K562 (cell line): ENCODE measurements around the gene IL6ST. TPM values are rescaled to one million over a fixed set of nuclear protein-coding genes. Genes with fewer than 3 reads are reported as not detected.
A peak's percentile ranks its signal among the peaks of the same experiment; 100 is the strongest.

Source experiments
- BCL6 ChIP-seq: fragments of 250-450 bp; sonication (Bioruptor Pico); IDR thresholded peaks from 2 replicates; pipeline ENCODE4 v1.4.0; 2020
- BHLHE40 ChIP-seq: IDR thresholded peaks from 2 replicates; pipeline ENCODE4 v1.6.1; 2011; ENCODE audit warnings: low read length, improper control_type of control experiment
- EHMT2 ChIP-seq: fragments of 450-650 bp; IDR thresholded peaks from 2 replicates; pipeline ENCODE4 v1.6.1; 2018; ENCODE audit warnings: antibody characterized with exemption
- GTF2F1 ChIP-seq: IDR thresholded peaks from 2 replicates; pipeline ENCODE4 v1.6.1; 2011; ENCODE audit warnings: low read depth, low read length, improper control_type of control experiment
- MCM3 ChIP-seq: fragments of 450-650 bp; IDR thresholded peaks from 2 replicates; pipeline ENCODE4 v1.6.1; 2016
- NCOA1 ChIP-seq: fragments of 450-650 bp; IDR thresholded peaks from 2 replicates; pipeline ENCODE4 v1.6.1; 2016; ENCODE audit warnings: low read depth
- NFIX ChIP-seq: fragments of 250-450 bp; sonication (Bioruptor Pico); IDR thresholded peaks from 2 replicates; pipeline ENCODE4 v1.4.0; 2020; ENCODE audit warnings: low read depth, mild to moderate bottlenecking, moderate library complexity
- NRF1 ChIP-seq, 2 experiments: fragments of 450-650 bp; IDR thresholded peaks in 1 of 2; conservative IDR thresholded peaks in 1 of 2; 2 replicates each; pipeline ENCODE4 v1.6.1; 2014; ENCODE audit warnings: mild to moderate bottlenecking in 2 of 2
- OTX1 ChIP-seq: fragments of 450-650 bp; formaldehyde crosslinking; IDR thresholded peaks from 2 replicates; pipeline ENCODE4 v1.4.0; 2022; ENCODE audit warnings: mild to moderate bottlenecking
- SLC30A9 ChIP-seq: fragments of 250-450 bp; sonication (Bioruptor Pico); IDR thresholded peaks from 2 replicates; pipeline ENCODE4 v1.8.0; 2022; ENCODE audit warnings: mild to moderate bottlenecking, moderate library complexity
- STAT5B ChIP-seq: fragments of 250-450 bp; sonication (Bioruptor Pico); IDR thresholded peaks from 2 replicates; pipeline ENCODE4 v1.8.0; 2021; ENCODE audit warnings: mild to moderate bottlenecking, inconsistent platforms
- TRIM24 ChIP-seq, 2 experiments: fragments of 450-650 bp; IDR thresholded peaks; 2 replicates each; pipeline ENCODE4 v1.6.1; 2016
- XRCC3 ChIP-seq: fragments of 450-650 bp; IDR thresholded peaks from 2 replicates; pipeline ENCODE4 v1.6.1; 2017; ENCODE audit warnings: mild to moderate bottlenecking, moderate library complexity
- ZBED1 ChIP-seq: IDR thresholded peaks from 2 replicates; pipeline ENCODE4 v1.6.1; 2014
- polyA plus RNA-seq, 8 experiments: library from polyadenylated mRNA; depleted of rRNA in 4 of 8; stranded (reverse) in 5 of 8; unstranded in 3 of 8; fragments of >200 nt; fragmentation: Nextera tagmentation in 2 of 8; fragmentation: Illumina TruSeq in 1 of 8; extraction: Ambion mirVana in 2 of 8; extraction: Trizol in 1 of 8; gene quantifications; 2 replicates each; pipeline versions ENCODE4 v1.2.1 to v1.2.3, GENCODE V29; 2011 to 2014; ENCODE audit warnings: inconsistent platforms in 1 of 8, missing spikeins in 1 of 8
- total RNA-seq, 7 experiments: library from RNA; depleted of rRNA in 6 of 7; stranded (reverse); fragments of >200 nt in 6 of 7; fragmentation: Illumina TruSeq in 2 of 7; extraction: Trizol in 2 of 7; gene quantifications; 2 replicates each; pipeline versions ENCODE4 v1.2.1 to v1.2.3, GENCODE V29; 2011 to 2021; ENCODE audit warnings: low replicate concordance in 1 of 7
- TF ChIP-seq, protein P1 (sequence below): sonication (generic); formaldehyde crosslinking; IDR thresholded peaks from 2 replicates; pipeline ENCODE4 v1.8.0; 2022; ENCODE audit warnings: mild to moderate bottlenecking, missing genetic modification reagents, borderline replicate concordance
- TF ChIP-seq, protein P2 (sequence below): fragments of 250-450 bp; sonication (Bioruptor Pico); IDR thresholded peaks from 2 replicates; pipeline ENCODE4 v1.5.0; 2021; ENCODE audit warnings: mild to moderate bottlenecking, moderate library complexity
- TF ChIP-seq, protein P3 (sequence below), 3 experiments: fragments of 200-800 bp in 1 of 3; sonication (Bioruptor generic) in 1 of 3; sonication (generic) in 1 of 3; formaldehyde crosslinking in 1 of 3; IDR thresholded peaks; 2 replicates each; pipeline versions ENCODE4 v1.6.1 to v1.8.0; 2016 to 2022; ENCODE audit warnings: mild to moderate bottlenecking in 2 of 3, missing compliant biosample characterization in 2 of 3, missing genetic modification characterization in 2 of 3, missing genetic modification reagents in 1 of 3
- TF ChIP-seq, protein P4 (sequence below): sonication (generic); formaldehyde crosslinking; IDR thresholded peaks from 2 replicates; pipeline ENCODE4 v1.8.0; 2022; ENCODE audit warnings: missing genetic modification reagents, mild to moderate bottlenecking, moderate library complexity, borderline replicate concordance
- TF ChIP-seq, protein P5 (sequence below): sonication (generic); IDR thresholded peaks from 2 replicates; pipeline ENCODE4 v1.6.1; 2016
- TF ChIP-seq, protein P6 (sequence below): fragments of 450-650 bp; formaldehyde crosslinking; IDR thresholded peaks from 2 replicates; pipeline ENCODE4 v1.4.0; 2022; ENCODE audit warnings: missing genetic modification characterization

Gene IL6ST
- total and polyA plus RNA-seq, 9 of the 15 experiments (the other 6 are each of a cell fraction or from before 2014, with no cell fraction given) = 2.0 to 27.0 (median 7.9) TPM

DNA sequence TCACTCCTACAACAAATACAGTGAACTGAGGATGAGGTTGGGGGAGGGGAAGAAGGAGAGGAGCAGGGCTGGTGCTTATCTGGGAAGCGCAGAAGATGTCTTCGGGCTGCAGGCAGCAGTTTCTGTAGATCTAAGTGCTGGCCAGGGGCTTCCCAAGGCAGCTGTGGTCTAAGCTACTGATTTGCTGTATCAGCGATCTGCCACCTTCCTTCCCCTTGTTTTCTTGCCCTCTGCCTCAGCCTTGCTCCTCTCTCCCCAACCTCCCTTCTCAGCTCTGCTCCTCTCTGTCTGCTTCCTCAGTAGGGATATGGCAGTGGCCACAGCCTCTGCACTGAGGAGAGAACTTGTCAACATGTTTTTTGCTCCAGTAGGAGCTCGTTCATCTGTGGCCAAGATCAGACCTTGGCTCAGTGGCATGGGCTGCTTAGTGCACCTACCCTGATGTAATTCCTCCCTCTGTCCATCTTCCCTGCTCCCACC lies 42.8 kb upstream of the IL6ST start (continued):
- TF ChIP-seq, protein P1, sequence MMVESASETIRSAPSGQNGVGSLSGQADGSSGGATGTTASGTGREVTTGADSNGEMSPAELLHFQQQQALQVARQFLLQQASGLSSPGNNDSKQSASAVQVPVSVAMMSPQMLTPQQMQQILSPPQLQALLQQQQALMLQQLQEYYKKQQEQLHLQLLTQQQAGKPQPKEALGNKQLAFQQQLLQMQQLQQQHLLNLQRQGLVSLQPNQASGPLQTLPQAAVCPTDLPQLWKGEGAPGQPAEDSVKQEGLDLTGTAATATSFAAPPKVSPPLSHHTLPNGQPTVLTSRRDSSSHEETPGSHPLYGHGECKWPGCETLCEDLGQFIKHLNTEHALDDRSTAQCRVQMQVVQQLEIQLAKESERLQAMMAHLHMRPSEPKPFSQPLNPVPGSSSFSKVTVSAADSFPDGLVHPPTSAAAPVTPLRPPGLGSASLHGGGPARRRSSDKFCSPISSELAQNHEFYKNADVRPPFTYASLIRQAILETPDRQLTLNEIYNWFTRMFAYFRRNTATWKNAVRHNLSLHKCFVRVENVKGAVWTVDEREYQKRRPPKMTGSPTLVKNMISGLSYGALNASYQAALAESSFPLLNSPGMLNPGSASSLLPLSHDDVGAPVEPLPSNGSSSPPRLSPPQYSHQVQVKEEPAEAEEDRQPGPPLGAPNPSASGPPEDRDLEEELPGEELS (CRISPR knock-in tag) = no peak
- TF ChIP-seq TRIM24 (IDR thresholded peaks at IDR 0.05) = peak; percentile 97 to 98
- TF ChIP-seq, protein P2, sequence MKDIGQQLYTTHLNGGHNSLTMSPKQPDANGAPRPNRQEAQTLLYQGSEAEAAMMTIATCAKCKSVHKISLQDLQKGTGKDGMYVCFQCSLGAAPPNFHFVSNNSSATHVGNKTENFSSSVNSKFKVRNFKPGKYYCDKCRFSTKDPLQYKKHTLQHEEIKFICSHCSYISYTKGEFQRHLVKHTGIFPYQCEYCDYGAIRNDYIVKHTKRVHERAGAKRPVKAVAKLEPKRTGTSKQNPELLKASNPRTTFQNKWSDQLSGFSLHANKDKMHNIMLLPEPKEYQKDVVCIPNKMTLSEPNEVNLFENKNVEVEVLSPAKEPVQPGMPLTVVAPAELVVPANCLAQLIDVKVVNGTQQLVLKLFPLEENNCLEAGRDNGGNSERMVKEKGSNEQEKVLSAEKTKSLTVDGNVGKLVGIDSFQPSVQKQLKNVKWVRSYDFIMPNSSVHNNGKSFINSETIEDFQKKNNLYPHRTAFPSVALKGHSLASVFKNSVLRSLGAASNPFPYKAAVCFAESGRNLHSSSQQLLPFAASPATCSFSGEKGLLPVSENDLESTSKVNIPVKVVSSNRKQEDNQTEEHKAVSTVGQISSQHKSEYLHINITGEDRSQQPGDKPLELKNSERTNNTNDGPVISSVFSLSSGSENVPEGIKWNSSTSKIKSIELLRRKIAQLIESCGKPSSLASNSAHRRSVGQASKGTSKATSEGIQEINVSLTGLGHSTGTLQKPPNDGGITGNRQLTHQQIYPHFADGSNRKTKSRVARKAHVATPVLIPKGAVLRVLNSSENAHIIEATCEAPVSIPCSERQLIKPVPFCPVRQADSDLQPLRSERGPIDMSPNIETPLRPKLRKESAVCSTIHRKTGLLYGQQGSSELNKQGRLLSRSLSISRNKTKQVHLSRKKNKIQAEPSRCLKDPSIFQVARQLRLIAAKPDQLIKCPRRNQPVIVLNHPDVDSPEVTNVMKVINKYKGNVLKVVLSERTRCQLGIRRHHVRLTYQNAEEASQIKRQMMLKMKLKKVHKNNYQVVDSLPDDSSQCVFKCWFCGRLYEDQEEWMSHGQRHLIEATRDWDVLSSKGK = no peak
- TF ChIP-seq EHMT2 = peak; percentile 49; the same call in 1 of the 2 replicates
- peak; percentile 86; the same call in 1 of the 2 replicates for TF ChIP-seq NCOA1
- TF ChIP-seq, protein P3, sequence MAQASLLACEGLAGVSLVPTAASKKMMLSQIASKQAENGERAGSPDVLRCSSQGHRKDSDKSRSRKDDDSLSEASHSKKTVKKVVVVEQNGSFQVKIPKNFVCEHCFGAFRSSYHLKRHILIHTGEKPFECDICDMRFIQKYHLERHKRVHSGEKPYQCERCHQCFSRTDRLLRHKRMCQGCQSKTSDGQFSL (CRISPR knock-in tag; IDR thresholded peaks at IDR 0.05) = no peak
- TF ChIP-seq, protein P3 (tag; IDR thresholded peaks at IDR 0.05) = no peak
- TF ChIP-seq OTX1 (CRISPR knock-in tag) = 0 out of 2 replicates have a peak, but pooled peaks have one; percentile 27
- no peak for TF ChIP-seq SLC30A9 (CRISPR knock-in tag)
- TF ChIP-seq BHLHE40 = peak; percentile 60; the same call in 1 of the 2 replicates
- TF ChIP-seq GTF2F1 = no peak
- no peak for TF ChIP-seq XRCC3
- TF ChIP-seq, protein P4, sequence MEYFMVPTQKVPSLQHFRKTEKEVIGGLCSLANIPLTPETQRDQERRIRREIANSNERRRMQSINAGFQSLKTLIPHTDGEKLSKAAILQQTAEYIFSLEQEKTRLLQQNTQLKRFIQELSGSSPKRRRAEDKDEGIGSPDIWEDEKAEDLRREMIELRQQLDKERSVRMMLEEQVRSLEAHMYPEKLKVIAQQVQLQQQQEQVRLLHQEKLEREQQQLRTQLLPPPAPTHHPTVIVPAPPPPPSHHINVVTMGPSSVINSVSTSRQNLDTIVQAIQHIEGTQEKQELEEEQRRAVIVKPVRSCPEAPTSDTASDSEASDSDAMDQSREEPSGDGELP (CRISPR knock-in tag) = peak; percentile 75; the same call in 1 of the 2 replicates
- TF ChIP-seq MCM3 = no peak
- TF ChIP-seq, protein P5, sequence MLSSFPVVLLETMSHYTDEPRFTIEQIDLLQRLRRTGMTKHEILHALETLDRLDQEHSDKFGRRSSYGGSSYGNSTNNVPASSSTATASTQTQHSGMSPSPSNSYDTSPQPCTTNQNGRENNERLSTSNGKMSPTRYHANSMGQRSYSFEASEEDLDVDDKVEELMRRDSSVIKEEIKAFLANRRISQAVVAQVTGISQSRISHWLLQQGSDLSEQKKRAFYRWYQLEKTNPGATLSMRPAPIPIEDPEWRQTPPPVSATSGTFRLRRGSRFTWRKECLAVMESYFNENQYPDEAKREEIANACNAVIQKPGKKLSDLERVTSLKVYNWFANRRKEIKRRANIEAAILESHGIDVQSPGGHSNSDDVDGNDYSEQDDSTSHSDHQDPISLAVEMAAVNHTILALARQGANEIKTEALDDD = peak; percentile 41; the same call in 1 of the 2 replicates
- peak; percentile 85; the same call in 1 of the 2 replicates for TF ChIP-seq ZBED1
- TF ChIP-seq, protein P6, sequence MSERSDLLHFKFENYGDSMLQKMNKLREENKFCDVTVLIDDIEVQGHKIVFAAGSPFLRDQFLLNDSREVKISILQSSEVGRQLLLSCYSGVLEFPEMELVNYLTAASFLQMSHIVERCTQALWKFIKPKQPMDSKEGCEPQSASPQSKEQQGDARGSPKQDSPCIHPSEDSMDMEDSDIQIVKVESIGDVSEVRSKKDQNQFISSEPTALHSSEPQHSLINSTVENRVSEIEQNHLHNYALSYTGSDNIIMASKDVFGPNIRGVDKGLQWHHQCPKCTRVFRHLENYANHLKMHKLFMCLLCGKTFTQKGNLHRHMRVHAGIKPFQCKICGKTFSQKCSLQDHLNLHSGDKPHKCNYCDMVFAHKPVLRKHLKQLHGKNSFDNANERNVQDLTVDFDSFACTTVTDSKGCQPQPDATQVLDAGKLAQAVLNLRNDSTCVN (CRISPR knock-in tag) = no peak
- TF ChIP-seq NFIX (CRISPR knock-in tag) = no peak
- TF ChIP-seq STAT5B = no peak
- no peak for TF ChIP-seq BCL6 (CRISPR knock-in tag)
- 0 out of 4 replicates have a peak, but pooled peaks of 1 of the 2 experiments have one; percentile 33 for TF ChIP-seq NRF1 (conservative IDR thresholded peaks at IDR 0.05 in 1 of 2, IDR thresholded peaks at IDR 0.05 in 1 of 2)
